Measurements from ENCODE around the gene RLN1.
A peak's percentile ranks its signal among the peaks of the same experiment; 100 is the strongest.

Gene RLN1

DNA sequence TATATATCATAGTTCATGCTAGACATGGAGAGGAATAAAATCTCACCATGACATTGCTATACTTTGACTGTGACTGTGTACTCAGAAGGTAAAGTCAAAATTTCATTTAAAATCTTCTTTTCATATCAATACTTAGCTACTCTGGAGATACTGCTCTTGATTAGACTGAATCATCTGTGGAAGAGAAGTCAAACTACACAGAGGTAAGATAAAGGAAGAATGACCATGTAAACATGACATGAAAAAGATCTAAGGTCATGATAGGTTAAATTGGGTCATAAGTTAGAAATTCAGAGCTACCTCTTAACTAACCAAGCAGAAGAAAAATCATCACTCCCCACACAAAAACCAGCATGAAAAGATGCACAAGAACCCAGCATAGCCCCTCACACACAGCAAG, 44.8 kb upstream of the RLN1 start:
- no peak for TF ChIP-seq EZH2 (IDR thresholded peaks at IDR 0.05; ENCODE audit: borderline replicate concordance, low read length)
- TF ChIP-seq CTCF (IDR thresholded peaks at IDR 0.05; ENCODE audit: low read length) = no peak
- Histone ChIP-seq H3K9ac (ENCODE audit: low read length) (no peak overlapping the region), H3K4me3 (ENCODE audit: low read depth, low read length, poor library complexity, severe bottlenecking) (no peak overlapping the region), H3K27ac (ENCODE audit: low read depth, low read length, poor library complexity, severe bottlenecking) (no peak overlapping the region), H3K79me2 (ENCODE audit: insufficient read depth, low read length) (no peaks in the 10 kb centered on the region), H2AFZ (ENCODE audit: low read length) (no peak overlapping the region), H3K36me3 (ENCODE audit: insufficient read depth, low read length) (0 out of 2 replicates have a peak, but pooled peaks cover 7% of the 10 kb centered on the region), H4K20me1 (ENCODE audit: insufficient read depth, low read length) (no peaks in the 10 kb centered on the region), H3K4me2 (ENCODE audit: low read length) (no peak overlapping the region), H3K27me3 (ENCODE audit: insufficient read depth, low read length) (no peaks in the 10 kb centered on the region), H3K9me3 (ENCODE audit: low read length) (no peaks in the 10 kb centered on the region), H3K9me2 (ENCODE audit: low read depth, low read length) (no peaks in the 10 kb centered on the region), H3K4me1 (ENCODE audit: insufficient read depth, low read length, severe bottlenecking) (peaks cover 11% of the 10 kb centered on the region), H3F3A (ENCODE audit: insufficient read depth, low read length) (no peaks in the 10 kb centered on the region)

- H3K9ac ChIP-seq (ENCODE audit: low read length) = no peak overlapping the region
- H3K4me1 ChIP-seq (ENCODE audit: insufficient read depth, low read length, severe bottlenecking) = peaks cover 11% of the 10 kb centered on the region
- peak overlapping the region; percentile 8 for H3K27ac ChIP-seq (ENCODE audit: low read depth, low read length, poor library complexity, severe bottlenecking)
- H3K79me2 ChIP-seq (ENCODE audit: insufficient read depth, low read length) = no peaks in the 10 kb centered on the region
- H3K4me3 ChIP-seq (ENCODE audit: low read depth, low read length, poor library complexity, severe bottlenecking) = no peak overlapping the region
- no peaks in the 10 kb centered on the region for H4K20me1 ChIP-seq (ENCODE audit: insufficient read depth, low read length)
- no peaks in the 10 kb centered on the region for H3K27me3 ChIP-seq (ENCODE audit: insufficient read depth, low read length)
- H3K36me3 ChIP-seq (ENCODE audit: insufficient read depth, low read length) = 0 out of 2 replicates have a peak, but pooled peaks cover 7% of the 10 kb centered on the region
- TF ChIP-seq CTCF (IDR thresholded peaks at IDR 0.05; ENCODE audit: low read length) = no peak
- no peak for TF ChIP-seq EZH2 (IDR thresholded peaks at IDR 0.05; ENCODE audit: borderline replicate concordance, low read length)
- no peaks in the 10 kb centered on the region for H3K9me3 ChIP-seq (ENCODE audit: low read length)
- no peak overlapping the region for H3K4me2 ChIP-seq (ENCODE audit: low read length)
- H3K9me2 ChIP-seq (ENCODE audit: low read depth, low read length) = no peaks in the 10 kb centered on the region
- H3F3A ChIP-seq (ENCODE audit: insufficient read depth, low read length) = no peaks in the 10 kb centered on the region
- H2AFZ ChIP-seq (ENCODE audit: low read length) = no peak overlapping the region
These were observed 42.8 kb upstream of the RLN1 start for GRCh38 chr9:5382479-5382878.

- no peak overlapping the region for H2AFZ ChIP-seq (ENCODE audit: low read length)
- H3K27me3 ChIP-seq (ENCODE audit: insufficient read depth, low read length) = no peaks in the 10 kb centered on the region
- no peak overlapping the region for H3K4me2 ChIP-seq (ENCODE audit: low read length)
- TF ChIP-seq CTCF (IDR thresholded peaks at IDR 0.05; ENCODE audit: low read length) (no peak), EZH2 (IDR thresholded peaks at IDR 0.05; ENCODE audit: borderline replicate concordance, low read length) (no peak)
- no peak overlapping the region for H3K9ac ChIP-seq (ENCODE audit: low read length)
- H3K36me3 ChIP-seq (ENCODE audit: insufficient read depth, low read length) = 0 out of 2 replicates have a peak, but pooled peaks cover 2% of the 10 kb centered on the region
- no peaks in the 10 kb centered on the region for H4K20me1 ChIP-seq (ENCODE audit: insufficient read depth, low read length)
- H3K27ac ChIP-seq (ENCODE audit: low read depth, low read length, poor library complexity, severe bottlenecking) = no peak overlapping the region
- H3K9me3 ChIP-seq (ENCODE audit: low read length) = no peaks in the 10 kb centered on the region
- no peaks in the 10 kb centered on the region for H3K4me1 ChIP-seq (ENCODE audit: insufficient read depth, low read length, severe bottlenecking)
- no peak overlapping the region for H3K4me3 ChIP-seq (ENCODE audit: low read depth, low read length, poor library complexity, severe bottlenecking)
- no peaks in the 10 kb centered on the region for H3F3A ChIP-seq (ENCODE audit: insufficient read depth, low read length)
- no peaks in the 10 kb centered on the region for H3K9me2 ChIP-seq (ENCODE audit: low read depth, low read length)
- no peaks in the 10 kb centered on the region for H3K79me2 ChIP-seq (ENCODE audit: insufficient read depth, low read length)
These were observed 36.3 kb upstream of the RLN1 start for GRCh38 chr9:5375790-5376477.
